ENCODE results near the gene SLC22A23.

The SLC22A23 gene

DNA sequence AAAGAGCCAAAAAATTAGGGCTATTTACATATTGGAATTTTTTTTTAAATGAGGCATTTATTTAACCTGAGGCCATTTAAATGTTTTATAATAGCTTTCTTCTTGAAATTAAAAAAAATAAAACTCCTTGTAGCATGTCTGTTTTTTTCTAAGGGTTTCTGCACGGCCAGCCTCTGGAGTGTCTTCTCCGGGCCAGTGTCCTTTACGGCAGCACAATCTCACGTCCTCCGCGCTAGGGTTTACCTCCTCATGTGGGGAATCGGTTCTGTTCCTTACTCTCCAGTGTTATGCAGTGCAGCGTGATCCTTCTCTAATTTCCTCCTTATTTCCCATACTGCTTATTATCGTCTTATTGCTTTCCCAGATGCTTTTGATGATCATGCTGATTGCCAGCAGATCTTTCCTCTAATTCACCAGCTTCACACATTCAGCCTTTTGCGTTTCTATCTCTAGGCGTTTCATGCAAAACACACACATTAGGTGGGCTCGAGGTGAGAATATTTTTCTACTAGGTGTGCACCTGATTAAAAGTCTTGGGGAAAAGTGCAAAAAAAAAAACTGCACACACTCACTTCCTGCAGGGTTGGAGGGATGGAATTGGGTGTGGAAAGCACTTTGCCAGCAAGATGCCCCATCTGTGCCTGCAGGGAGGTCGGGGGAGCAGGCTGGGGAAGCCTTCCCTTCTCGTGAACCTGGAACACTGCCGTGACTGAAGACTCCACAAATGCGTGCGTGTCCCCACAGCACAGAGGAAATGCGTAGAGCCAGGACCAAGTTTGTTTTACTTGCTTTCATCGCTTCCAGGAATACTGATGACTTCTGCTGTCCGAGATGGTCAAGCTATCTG lies 142.0 kb downstream of the SLC22A23 start:
- DNase-seq, result no peak

GRCh38 chr6:3314176-3314575 lies 142.7 kb downstream of the SLC22A23 start:
- DNase-seq, result no peak

- DNase-seq, result peak; percentile 65 to 70 (median 66)
Measured at GRCh38 chr6:3312604-3313231, 144.1 kb downstream of the SLC22A23 start.

DNA sequence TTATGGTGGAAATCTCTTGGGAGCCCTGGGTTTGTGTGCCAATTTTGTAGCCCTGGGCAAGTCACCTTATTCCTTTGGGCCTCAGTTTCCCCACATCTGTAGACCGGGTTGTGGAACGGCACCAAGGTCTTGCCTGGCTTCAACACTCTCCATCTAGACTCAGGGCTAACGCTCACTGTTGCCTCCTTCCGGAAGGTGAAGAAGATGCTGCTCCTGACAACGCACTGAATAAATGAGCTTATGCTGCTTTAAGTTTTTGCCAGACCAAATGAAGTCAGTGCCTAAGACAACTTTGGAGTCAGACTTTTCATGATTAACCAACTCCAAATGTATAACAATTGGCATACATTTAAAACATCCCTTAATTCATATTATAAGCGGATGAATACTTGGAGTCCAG lies 145.0 kb downstream of the SLC22A23 start:
- no peak for DNase-seq

- no peak for DNase-seq
Measured at GRCh38 chr6:3310703-3311102, 146.1 kb downstream of the SLC22A23 start.

DNA sequence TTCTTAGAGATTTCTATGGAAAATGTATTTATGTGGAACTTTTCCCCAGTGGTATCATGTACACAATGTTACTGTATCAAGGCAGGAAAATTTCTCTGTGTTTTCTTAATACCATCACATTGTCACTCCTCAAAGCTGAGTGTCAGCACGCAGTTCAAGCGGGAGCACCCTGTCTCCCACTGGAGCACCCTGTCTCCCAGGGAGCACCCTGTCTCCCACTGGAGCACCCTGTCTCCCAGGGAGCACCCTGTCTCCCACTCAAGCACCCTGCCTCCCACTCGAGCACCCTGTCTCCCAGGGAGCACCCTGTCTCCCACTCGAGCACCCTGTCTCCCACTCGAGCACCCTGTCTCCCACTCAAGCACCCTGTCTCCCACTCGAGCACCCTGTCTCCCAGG lies 146.8 kb downstream of the SLC22A23 start:
- DNase-seq, result no peak

DNA sequence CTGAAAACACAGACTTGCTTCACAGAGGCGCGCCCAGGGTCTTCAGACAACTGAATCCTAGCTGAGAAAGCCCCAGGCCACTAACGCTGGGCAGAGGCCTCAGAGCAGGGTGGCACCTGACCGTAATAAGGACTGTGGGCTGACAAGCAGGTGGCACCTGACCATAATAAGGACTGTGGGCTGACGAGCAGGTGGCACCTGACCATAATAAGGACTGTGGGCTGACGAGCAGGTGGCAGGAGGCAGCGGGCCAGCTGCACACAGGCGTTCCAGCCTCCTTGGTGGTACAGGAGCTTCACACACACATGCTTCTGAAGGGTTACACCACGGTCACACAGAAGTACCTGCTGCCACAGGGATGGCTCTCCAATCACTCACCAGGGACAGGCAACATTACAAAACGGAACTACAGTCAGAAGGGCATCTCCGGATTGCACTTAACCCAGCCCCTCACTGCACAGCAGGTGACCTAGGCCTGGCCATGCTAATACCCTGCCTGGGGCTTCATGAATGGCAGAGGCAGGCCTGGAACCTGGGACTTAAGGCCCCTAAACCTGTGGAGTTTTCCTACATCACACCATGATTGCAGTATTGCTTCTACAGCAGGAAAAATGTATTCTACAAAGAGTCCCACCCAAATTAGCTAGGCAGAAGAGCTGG lies 147.3 kb downstream of the SLC22A23 start:
- no peak for DNase-seq

GRCh38 chr6:3308106-3308505 lies 148.7 kb downstream of the SLC22A23 start:
- no peak for DNase-seq

- no peak for DNase-seq
Measured at GRCh38 chr6:3307436-3307835, 149.4 kb downstream of the SLC22A23 start.

- no peak for DNase-seq
Measured at GRCh38 chr6:3306848-3307247, 150.0 kb downstream of the SLC22A23 start.

DNA sequence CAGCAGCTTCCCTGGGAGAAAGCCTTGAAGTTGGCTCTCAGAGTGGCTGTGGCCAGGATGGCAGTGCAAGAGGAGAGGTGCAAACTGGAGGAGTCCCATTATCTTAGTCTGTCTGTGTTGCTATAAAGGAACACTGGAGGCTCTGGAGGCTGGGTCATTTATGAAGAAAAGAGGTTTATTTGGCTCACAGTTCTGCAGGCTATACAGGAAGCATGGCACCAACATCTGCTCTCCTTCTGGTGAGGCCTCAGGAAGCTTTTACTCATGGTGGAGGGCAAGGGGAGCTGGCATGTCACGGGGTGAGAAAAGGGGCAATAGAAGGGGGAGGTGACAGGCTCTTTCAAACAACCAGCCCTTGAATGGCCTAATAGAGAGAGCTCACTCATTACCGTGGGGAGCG lies 151.0 kb downstream of the SLC22A23 start:
- no peak for DNase-seq

DNA sequence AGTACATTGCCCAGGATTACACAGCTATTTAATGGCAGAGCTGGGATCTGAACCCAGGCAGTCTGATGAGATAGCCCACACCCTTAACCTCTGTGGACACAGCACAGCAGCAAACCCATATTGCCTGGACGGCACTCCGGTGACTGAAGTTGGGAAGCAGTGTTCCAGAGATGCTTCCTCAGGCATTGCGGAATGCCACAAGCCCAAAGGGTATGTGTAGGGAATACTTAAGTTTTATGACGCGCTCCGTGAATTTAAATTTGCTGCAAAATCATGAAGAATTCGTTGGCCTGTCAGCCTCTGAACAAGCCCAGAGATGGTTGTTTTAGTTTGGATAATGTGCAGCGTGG lies 151.7 kb downstream of the SLC22A23 start:
- no peak for DNase-seq

GRCh38 chr6:3304500-3305215 lies 152.2 kb downstream of the SLC22A23 start:
- no peak for DNase-seq

- no peak for DNase-seq
Measured at GRCh38 chr6:3303795-3304411, 152.9 kb downstream of the SLC22A23 start.

GRCh38 chr6:3301506-3301905 lies 155.3 kb downstream of the SLC22A23 start:
- DNase-seq, result no peak

GRCh38 chr6:3299221-3299620 lies 157.6 kb downstream of the SLC22A23 start:
- no peak for DNase-seq

DNA sequence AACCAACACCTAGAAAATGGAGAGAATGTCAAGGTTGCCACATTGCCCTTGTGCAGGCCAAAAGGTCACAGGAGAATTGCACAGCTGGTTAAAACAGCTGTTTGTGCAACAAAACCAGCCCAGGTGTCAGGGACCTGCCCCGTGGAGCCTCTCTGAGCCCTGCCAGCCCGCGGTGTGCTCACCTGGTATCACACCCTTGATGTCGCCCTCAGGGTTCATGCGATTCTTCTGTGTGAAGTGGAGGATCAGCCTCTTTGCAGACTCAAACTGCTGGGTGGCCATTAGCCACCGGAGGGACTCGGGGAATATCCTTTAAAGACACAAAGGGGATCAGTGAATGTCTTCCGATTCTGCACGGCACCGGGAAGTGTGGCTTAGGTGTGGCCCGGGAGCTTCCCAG lies 158.9 kb downstream of the SLC22A23 start:
- no peak for DNase-seq

DNA sequence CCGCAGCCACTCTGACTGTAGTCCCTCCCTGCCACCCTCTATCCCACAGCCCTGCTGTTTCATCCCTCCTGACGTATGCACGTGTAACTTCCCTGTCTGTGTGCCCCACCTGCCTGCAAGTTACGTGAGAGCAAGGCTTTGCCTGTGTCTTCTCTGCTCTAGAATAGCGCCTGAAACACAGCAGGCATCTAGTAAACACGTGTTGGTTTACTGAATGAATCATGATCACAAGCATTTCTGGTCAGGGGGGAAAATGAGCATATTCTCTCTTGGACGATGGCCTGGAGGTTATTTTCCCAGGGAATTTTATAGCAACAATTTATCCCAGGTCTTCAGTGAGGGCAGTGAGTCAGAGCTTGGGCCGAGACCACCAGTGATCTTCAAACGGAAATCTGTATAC lies 159.8 kb downstream of the SLC22A23 start:
- DNase-seq, result no peak

DNA sequence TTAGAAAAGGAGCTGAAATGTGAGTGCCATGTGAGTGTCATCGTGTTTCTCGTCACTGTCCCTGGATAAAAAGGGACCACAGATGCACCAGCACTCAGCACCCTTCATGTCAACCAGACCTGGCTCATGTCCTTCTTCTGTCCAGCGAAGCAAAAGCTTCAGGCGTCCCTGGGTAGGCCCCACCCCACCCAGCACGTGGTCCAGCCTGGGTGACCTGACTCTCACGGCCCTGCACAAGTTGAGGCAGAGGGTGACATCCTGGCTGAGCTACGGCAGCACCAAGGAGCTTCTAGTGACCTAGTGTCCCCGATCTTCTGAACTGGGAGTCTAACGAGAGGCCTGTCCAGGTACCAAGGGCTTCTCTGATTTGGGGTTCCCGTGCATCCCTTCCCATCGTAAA lies 160.3 kb downstream of the SLC22A23 start:
- no peak for DNase-seq

DNA sequence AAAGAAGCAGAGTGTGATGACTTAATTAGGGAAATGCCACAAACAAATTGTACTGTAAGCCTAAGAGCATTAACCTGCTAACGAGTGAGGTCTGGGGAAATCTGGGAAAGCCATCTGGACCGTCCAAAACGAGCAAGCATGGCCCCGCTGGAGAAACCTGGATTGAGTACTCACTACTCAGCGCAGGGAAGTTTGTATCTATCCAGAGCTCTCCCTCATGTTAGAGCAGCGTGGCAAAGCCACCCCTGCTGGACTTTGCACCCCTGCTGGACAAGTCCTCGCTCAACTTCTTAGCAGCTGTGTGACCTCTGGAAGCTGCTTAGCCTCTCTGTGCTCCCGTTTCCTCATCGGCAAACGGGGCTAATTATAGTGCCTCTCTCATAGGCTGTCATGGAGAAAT lies 160.8 kb downstream of the SLC22A23 start:
- DNase-seq, result no peak

DNA sequence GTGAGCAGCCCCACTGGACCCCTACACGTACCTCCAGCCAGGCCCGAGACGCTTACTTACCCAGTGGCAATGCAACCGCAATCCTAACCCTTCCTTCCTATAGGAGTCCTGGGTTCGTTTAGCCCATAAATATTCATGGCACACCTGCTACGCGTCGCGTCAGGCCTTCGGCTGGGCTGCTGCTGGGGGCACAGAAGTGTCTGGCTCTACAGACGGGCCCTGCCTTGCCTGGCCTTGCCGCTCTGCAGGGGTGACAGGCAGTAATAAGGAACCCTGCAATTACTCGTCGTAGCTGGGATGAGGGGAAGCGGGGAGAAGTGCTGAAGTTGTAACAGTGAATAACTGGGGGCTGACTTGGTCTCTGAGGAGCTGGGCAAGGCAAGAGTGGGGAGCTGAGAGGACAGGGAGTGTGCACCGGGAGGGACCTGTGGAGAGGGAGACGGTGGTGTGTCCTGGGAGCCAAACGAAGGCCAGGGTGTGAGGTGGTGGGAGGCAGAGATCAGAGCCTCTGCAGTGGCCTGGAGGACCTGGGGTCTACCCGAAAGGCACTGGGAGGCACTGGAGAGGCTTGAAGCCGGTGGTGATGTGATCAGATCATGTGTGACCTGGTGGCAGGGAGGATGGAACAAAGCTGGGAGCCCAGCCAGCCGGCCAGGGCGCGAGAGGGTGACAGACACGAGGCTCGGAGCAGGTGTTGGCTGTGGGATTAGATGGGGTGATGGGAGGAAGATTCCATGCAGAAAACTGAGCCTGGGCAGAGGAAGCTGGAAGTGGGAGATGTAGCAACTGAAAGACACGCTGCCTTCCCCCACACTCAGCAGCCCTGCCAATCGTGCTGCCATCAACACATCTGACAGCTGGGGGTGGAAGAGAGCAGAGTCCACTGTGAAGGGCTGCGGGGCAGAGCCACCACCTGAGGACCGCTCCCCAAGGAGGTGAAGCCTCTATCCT lies 161.7 kb downstream of the SLC22A23 start:
- no peak for DNase-seq

GRCh38 chr6:3294396-3294795 lies 162.5 kb downstream of the SLC22A23 start:
- no peak for DNase-seq

All from suppressor macrophage treated with lipopolysaccharide for 1 hour (primary cell).